ENCODE data around the gene CREBBP. TPM values are rescaled to one million over a fixed set of nuclear protein-coding genes. Genes with fewer than 3 reads are reported as not detected.

The CREBBP gene
- total and polyA plus RNA-seq, 7 donors, result 7.1 to 54.9 (median 44.1) TPM

DNA sequence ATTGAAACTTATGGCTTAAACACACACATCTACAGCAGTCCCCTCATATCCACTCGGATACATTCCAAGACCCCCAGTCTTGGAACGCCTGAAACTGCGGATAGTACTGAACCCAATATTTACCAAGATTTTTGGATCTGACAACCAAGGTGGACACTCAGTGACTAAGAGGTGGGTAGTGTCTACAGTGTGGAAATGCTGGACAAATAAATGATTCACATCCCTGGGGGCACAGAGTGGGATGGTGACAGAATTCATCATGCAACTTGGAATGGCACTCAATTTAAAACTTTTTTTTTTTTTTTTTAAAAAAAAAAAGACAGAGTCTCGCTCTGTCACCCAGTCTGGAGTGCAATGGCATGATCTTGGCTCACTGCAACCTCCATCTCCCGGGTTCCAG, 109.0 kb downstream of the CREBBP start:
- WGBS, 3 donors, result 91 to 97% (median 93%) methylated on average over 5 of the region's 5 CpGs
- H3K4me3 ChIP-seq, result no peak overlapping the region
- DNase-seq (no peak), ATAC-seq (no peak)
- H3K36me3 ChIP-seq (ENCODE audit: insufficient read depth in 1 of 2, low read depth in 1 of 2), result peaks cover 11 to 96% of the 10 kb centered on the region in 2 donors
- H3K27me3 ChIP-seq (ENCODE audit: insufficient read depth in 3 of 3, low read length in 2 of 3), result no peaks in the 10 kb centered on the region
- intact Hi-C loops (cut with DNase I), result loop anchor here (5.0 kb wide), 2 partner anchors 91 to 101 kb away; no protein-coding TSS in a partner anchor
- no peaks in the 10 kb centered on the region for H3K9me3 ChIP-seq
- TF ChIP-seq CTCF (IDR thresholded peaks at IDR 0.05), result no peak
- H3K27ac ChIP-seq, result peak overlapping the region; percentile 17
- H3K4me1 ChIP-seq, result peaks cover 25% of the 10 kb centered on the region

GRCh38 chr16:3770530-3770929, 110.0 kb downstream of the CREBBP start:
- WGBS, 3 donors, result 70 to 82% (median 79%) methylated on average over 13 of the region's 13 CpGs
- H3K36me3 ChIP-seq (ENCODE audit: insufficient read depth in 1 of 2, low read depth in 1 of 2), result peaks cover 11 to 96% of the 10 kb centered on the region in 2 donors
- no peak for TF ChIP-seq CTCF (IDR thresholded peaks at IDR 0.05)
- H3K4me1 ChIP-seq, result peaks cover 21% of the 10 kb centered on the region
- intact Hi-C loops (cut with DNase I), result loop anchor here (5.0 kb wide), 2 partner anchors 92 to 102 kb away; no protein-coding TSS in a partner anchor
- H3K4me3 ChIP-seq, result no peak overlapping the region
- DNase-seq (no peak), ATAC-seq (no peak)
- no peaks in the 10 kb centered on the region for H3K9me3 ChIP-seq
- H3K27me3 ChIP-seq (ENCODE audit: insufficient read depth in 3 of 3, low read length in 2 of 3), result no peaks in the 10 kb centered on the region
- no peak overlapping the region for H3K27ac ChIP-seq

DNA sequence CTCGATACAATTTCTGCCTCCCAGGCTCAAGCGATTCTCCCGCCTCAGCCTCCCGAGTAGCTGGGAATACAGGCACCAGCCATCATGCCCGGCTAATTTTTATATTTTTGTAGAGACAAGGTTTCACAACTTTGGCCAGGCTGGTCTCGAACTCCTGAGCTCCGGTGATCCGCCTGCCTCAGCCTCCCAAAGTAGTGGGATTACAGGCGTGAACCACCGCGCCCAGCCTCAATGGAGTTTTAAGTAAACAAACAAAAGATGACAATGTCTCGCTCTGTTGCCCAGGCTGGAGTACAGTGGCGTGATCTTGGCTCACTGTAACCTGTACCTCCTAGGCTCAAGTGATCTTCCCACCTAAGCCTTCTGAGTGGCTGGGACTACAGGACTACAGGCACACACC, 110.6 kb downstream of the CREBBP start:
- no peak for DNase-seq
- no peaks in the 10 kb centered on the region for H3K9me3 ChIP-seq
- no peak overlapping the region for H3K4me3 ChIP-seq
- WGBS, 3 donors, result 97 to 98% (median 98%) methylated on average over 13 of the region's 13 CpGs
- no peak overlapping the region for H3K27ac ChIP-seq
- H3K27me3 ChIP-seq (ENCODE audit: insufficient read depth in 3 of 3, low read length in 2 of 3), result no peaks in the 10 kb centered on the region
- peaks cover 11 to 96% of the 10 kb centered on the region in 2 donors for H3K36me3 ChIP-seq (ENCODE audit: insufficient read depth in 1 of 2, low read depth in 1 of 2)
- no peak for TF ChIP-seq CTCF (IDR thresholded peaks at IDR 0.05)
- H3K4me1 ChIP-seq, result peaks cover 20% of the 10 kb centered on the region
- no peak for ATAC-seq
- intact Hi-C loops (cut with DNase I), result loop anchor here (5.0 kb wide), 2 partner anchors 92 to 102 kb away; no protein-coding TSS in a partner anchor

DNA sequence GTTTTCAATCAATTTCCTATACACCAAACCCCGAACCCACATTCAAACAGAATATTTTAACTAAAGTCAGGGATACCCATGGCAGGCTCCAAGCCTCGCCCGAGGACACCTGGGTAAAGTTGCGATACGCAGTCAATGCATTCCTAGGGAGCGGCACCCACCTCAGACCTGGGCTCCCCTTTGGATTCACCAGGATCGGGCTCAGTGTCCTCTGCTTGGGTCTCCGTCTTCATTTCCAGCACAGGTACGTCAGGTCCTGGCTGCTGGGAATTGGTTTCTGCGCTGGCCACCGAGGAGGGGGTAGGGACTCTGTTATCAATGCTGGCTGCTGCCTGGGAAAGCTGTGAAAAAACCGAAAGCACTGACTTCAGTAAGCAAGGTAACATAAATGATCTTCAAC, 111.5 kb downstream of the CREBBP start:
- Histone ChIP-seq H3K4me1 (peaks cover 10% of the 10 kb centered on the region), H3K9me3 (no peaks in the 10 kb centered on the region), H3K27ac (no peak overlapping the region), H3K27me3 (ENCODE audit: insufficient read depth in 3 of 3, low read length in 2 of 3) (no peaks in the 10 kb centered on the region), H3K36me3 (ENCODE audit: insufficient read depth in 1 of 2, low read depth in 1 of 2) (peaks cover 11 to 96% of the 10 kb centered on the region in 2 donors), H3K4me3 (no peak overlapping the region)
- DNase-seq, result no peak
- TF ChIP-seq CTCF (IDR thresholded peaks at IDR 0.05), result no peak
- no peak for ATAC-seq
- 95 to 98% (median 97%) methylated on average over 12 of the region's 12 CpGs for WGBS, 3 donors
- intact Hi-C loops (cut with DNase I), result no loop called here

Measured in psoas muscle (tissue), 8 donors.